B cell (primary cell): ENCODE data around the gene SOD3.

Experiments
- CTCF ChIP-seq: fragments of 200-600 bp; IDR thresholded peaks from one replicate; pipeline ENCODE4 v1.8.0; 2022; ENCODE audit warnings: antibody characterized with exemption, mild to moderate bottlenecking
- EZH2 ChIP-seq: IDR thresholded peaks from 2 replicates; pipeline ENCODE4 v1.6.1; 2012; ENCODE audit warnings: borderline replicate concordance, low read depth, mild to moderate bottlenecking, moderate library complexity, low read length; ENCODE audit not compliant: insufficient read depth, poor library complexity, severe bottlenecking

GRCh38 chr4:24800325-24800895 is 5.0 kb downstream of the SOD3 start:
- TF ChIP-seq EZH2 = no peak
- TF ChIP-seq CTCF = no peak
